ENCODE data around the gene MCF2L2. TPM values are rescaled to one million over a fixed set of nuclear protein-coding genes. Genes with fewer than 3 reads are reported as not detected.

Gene MCF2L2
- total and polyA plus RNA-seq, 2 donors (not counting 3 experiments of a cell fraction or from before 2014, with no cell fraction given), result 0.15 to 1.1 TPM

DNA sequence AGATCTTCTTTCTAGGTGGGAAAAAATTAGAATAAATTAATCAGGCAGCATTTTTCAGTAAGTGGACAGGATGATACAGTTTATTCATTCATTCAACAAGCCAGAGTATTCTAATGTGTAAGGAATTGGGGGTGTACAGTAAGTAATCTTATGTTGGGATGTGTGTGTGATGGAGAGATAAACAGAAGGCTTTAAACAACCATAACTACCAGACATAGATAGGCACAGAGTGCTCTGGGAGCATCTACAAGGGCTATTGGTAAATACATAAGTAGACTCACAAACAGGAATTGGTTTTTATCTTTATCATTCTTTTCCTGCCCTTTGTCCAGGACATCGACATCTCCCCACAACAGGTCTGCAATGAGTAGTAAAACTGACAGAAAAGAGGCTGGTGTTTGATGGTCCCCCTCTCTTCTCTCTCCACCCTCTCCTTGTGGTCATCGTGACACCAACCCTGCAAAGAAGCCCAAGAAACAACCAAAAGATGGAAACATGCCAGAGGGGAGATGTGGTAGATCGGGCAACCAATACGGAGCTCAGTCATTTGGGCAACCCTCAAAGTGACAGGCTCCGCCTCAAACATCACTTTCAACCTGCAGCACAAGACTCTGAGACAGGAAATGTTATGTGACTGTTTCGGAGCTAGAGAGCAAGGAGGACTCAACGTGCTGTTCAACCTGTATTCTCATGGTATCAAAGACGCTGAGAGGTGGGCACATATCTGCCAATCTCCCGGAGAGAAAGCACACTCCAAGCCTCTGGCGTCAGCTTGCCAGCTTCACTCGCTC lies 204.0 kb downstream of the MCF2L2 start:
- dilution Hi-C loops (cut with MboI; ENCODE audit: extremely low pct_ligation_motif_present, low sequenced_read_pairs), result no loop called here
- intact Hi-C loops (cut with micrococcal nuclease), result no loop called here
- Histone ChIP-seq H3K9me1 (replicated peaks; ENCODE audit: control insufficient read depth, extremely low read depth, insufficient read depth, low read length) (no peaks in the 10 kb centered on the region), H4K20me1 (replicated peaks; ENCODE audit: control insufficient read depth, extremely low read depth, insufficient read depth, low read length) (no peaks in the 10 kb centered on the region), H3K27ac (ENCODE audit: insufficient read depth, low read depth, low read length) (no peak overlapping the region), H3K79me2 (ENCODE audit: control insufficient read depth, insufficient read depth, low read length) (no peaks in the 10 kb centered on the region), H2AFZ (ENCODE audit: low read depth, low read length) (no peak overlapping the region), H3K27me3 (ENCODE audit: control insufficient read depth in 2 of 2, insufficient read depth in 2 of 2, low read length in 2 of 2) (peaks cover 0 to 10% of the 10 kb centered on the region in 2 experiments), H3K4me2 (ENCODE audit: insufficient read depth, low read length) (no peak overlapping the region), H3K9me3 (replicated peaks; ENCODE audit: control insufficient read depth, insufficient read depth, low read length) (no peaks in the 10 kb centered on the region), H3K4me3 (replicated peaks in 1 of 3; ENCODE audit: insufficient read depth in 1 of 3, low read depth in 1 of 3, low read length in 3 of 3) (no peak overlapping the region), H3K36me3 (ENCODE audit: control insufficient read depth in 2 of 2, extremely low read depth in 1 of 2, insufficient read depth in 2 of 2, low read length in 2 of 2) (no peaks in the 10 kb centered on the region), H3K9ac (replicated peaks; ENCODE audit: extremely low read depth, insufficient read depth, low read length) (no peak overlapping the region), H3K4me1 (ENCODE audit: control insufficient read depth, extremely low read depth, insufficient read depth, low read length) (no peaks in the 10 kb centered on the region)
- FAIRE-seq (no peak), DNase-seq (ENCODE audit: low read depth, low spot score) (no peak)
- ChIA-PET CTCF (interaction anchor here (1.1 to 1.6 kb wide), 2 partner anchors 10 to 30 kb away, joined by 3 to 4 read pairs; no protein-coding TSS in a partner anchor), POLR2A (no interaction called here)
- no TSS peak for BruUV-seq (replicated peaks)
- no peak for TF ChIP-seq MYC (IDR thresholded peaks at IDR 0.05; ENCODE audit: low read depth, low read length)
- TF ChIP-seq EZH2 (IDR thresholded peaks at IDR 0.05; ENCODE audit: borderline replicate concordance, low read depth, low read length, severe bottlenecking), result no peak
- TF ChIP-seq JUN (IDR thresholded peaks at IDR 0.05; ENCODE audit: borderline replicate concordance, insufficient read depth, insufficient read length, low read depth), result no peak
- TF ChIP-seq, protein P1, sequence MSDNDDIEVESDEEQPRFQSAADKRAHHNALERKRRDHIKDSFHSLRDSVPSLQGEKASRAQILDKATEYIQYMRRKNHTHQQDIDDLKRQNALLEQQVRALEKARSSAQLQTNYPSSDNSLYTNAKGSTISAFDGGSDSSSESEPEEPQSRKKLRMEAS (IDR thresholded peaks at IDR 0.05; ENCODE audit: insufficient read depth, insufficient read length), result no peak
- no peak for TF ChIP-seq POLR2A (IDR thresholded peaks at IDR 0.05; ENCODE audit: low read depth, low read length)
- no peak for TF ChIP-seq FOS (IDR thresholded peaks at IDR 0.05; ENCODE audit: borderline replicate concordance, insufficient read depth, low read length)
- no peak for TF ChIP-seq CTCF (IDR thresholded peaks at IDR 0.05; ENCODE audit: extremely low read depth in 1 of 2, insufficient read depth in 1 of 2, low read depth in 1 of 2, low read length in 2 of 2)
- TF ChIP-seq POLR2AphosphoS5 (IDR thresholded peaks at IDR 0.05; ENCODE audit: insufficient read depth, low read depth, low read length), result no peak
- TF ChIP-seq GATA2 (IDR thresholded peaks at IDR 0.05; ENCODE audit: insufficient read depth, insufficient read length, low read depth, low read length), result no peak
